CD4-positive, CD25-positive, alpha-beta regulatory T cell (primary cell): ENCODE measurements around the gene EXOC7. TPM values are rescaled to one million over a fixed set of nuclear protein-coding genes. Genes with fewer than 3 reads are reported as not detected.
"Not testable (repeated sequence)": the region's sequence is repeated elsewhere in the genome, so short reads cannot be mapped to it uniquely, and the experiment has no call there.

ENCODE experiments used
- ATAC-seq, 2 donors: fragments of 150-1000 bp; cut with Tn5 transposase; one replicate each; pipeline ENCODE4 v1.10.0; 2021; ENCODE audit warnings: low read depth in 2 of 2, moderate number of reproducible peaks in 2 of 2, moderate library complexity in 1 of 2
- DNase-seq, 3 donors: peaks; one replicate each; pipeline versions ENCODE4 v3.0.0 to v3.0.0-alpha.2; 2012 to 2022; ENCODE audit warnings: mixed read lengths in 1 of 3
- H3K27ac ChIP-seq: one replicate; pipeline ENCODE4 v1.7.0; 2013; ENCODE audit warnings: mild to moderate bottlenecking, low read length; ENCODE audit not compliant: insufficient read depth, poor library complexity, severe bottlenecking
- H3K27me3 ChIP-seq: one replicate; pipeline ENCODE4 v1.7.0; 2013; ENCODE audit warnings: low read length; ENCODE audit not compliant: control insufficient read depth, insufficient read depth
- H3K36me3 ChIP-seq: one replicate; pipeline ENCODE4 v1.7.0; 2013; ENCODE audit warnings: mild to moderate bottlenecking, low read length, moderate library complexity; ENCODE audit not compliant: control insufficient read depth, insufficient read depth
- H3K4me1 ChIP-seq: 2 replicates; pipeline ENCODE4 v1.7.0; 2013; ENCODE audit warnings: mild to moderate bottlenecking, low read length; ENCODE audit not compliant: insufficient read depth, control insufficient read depth, poor library complexity, severe bottlenecking
- H3K4me3 ChIP-seq: one replicate; pipeline ENCODE4 v1.7.0; 2013; ENCODE audit warnings: low read depth, mild to moderate bottlenecking, low read length, moderate library complexity
- H3K9me3 ChIP-seq, 2 experiments: 1 replicate in 1 of 2; 2 replicates in 1 of 2; pipeline ENCODE4 v1.7.0; 2013; ENCODE audit warnings: low read length in 2 of 2, mild to moderate bottlenecking in 1 of 2, moderate library complexity in 1 of 2; ENCODE audit not compliant: control insufficient read depth in 2 of 2
- H3K27ac Mint-ChIP-seq, 3 donors: one replicate each; pipeline ENCODE4 v1.8.0; 2020 to 2022; ENCODE audit warnings: mild to moderate bottlenecking in 3 of 3, mixed read lengths in 3 of 3, moderate library complexity in 2 of 3
- H3K27me3 Mint-ChIP-seq: one replicate; pipeline ENCODE4 v1.8.0; 2022; ENCODE audit warnings: mild to moderate bottlenecking, mixed read lengths
- H3K36me3 Mint-ChIP-seq: one replicate; pipeline ENCODE4 v1.8.0; 2020; ENCODE audit warnings: mixed read lengths
- H3K4me1 Mint-ChIP-seq, 4 donors: one replicate each; pipeline ENCODE4 v1.8.0; 2020 to 2022; ENCODE audit warnings: mixed read lengths in 4 of 4, mild to moderate bottlenecking in 1 of 4
- H3K4me3 Mint-ChIP-seq, 4 donors: one replicate each; pipeline ENCODE4 v1.8.0; 2020 to 2022; ENCODE audit warnings: mild to moderate bottlenecking in 4 of 4, mixed read lengths in 4 of 4, moderate library complexity in 3 of 4
- H3K9me3 Mint-ChIP-seq, 7 donors: one replicate each; pipeline ENCODE4 v1.8.0; 2020 to 2022; ENCODE audit warnings: mixed read lengths in 7 of 7, mild to moderate bottlenecking in 3 of 7, moderate library complexity in 2 of 7
- polyA plus RNA-seq, 4 donors: library from polyadenylated mRNA; unstranded; fragments of 300-500 nt; fragmentation: Illumina TruSeq; gene quantifications; one replicate each; pipeline ENCODE4 v1.2.3, GENCODE V29; 2021
- total RNA-seq: library from RNA; stranded (reverse); gene quantifications from one replicate; pipeline ENCODE4 v1.2.3, GENCODE V29; 2022

EXOC7 gene
- total and polyA plus RNA-seq, 5 donors from 2014 or later: 41.3 to 105 (median 46.8) TPM

- Mint-ChIP-seq H3K9me3 (no peaks in the 10 kb centered on the region), H3K4me3 (no peak overlapping the region), H3K36me3 (peaks cover 15% of the 10 kb centered on the region), H3K4me1 (peaks cover 0 to 33% (median 2%) of the 10 kb centered on the region in 4 donors), H3K27ac (peak overlapping the region in 2 of 3 donors; percentile 2 to 80), H3K27me3 (peaks cover 26% of the 10 kb centered on the region)
- ATAC-seq (no peak), DNase-seq (no peak)
- Histone ChIP-seq H3K27ac (no peak overlapping the region), H3K4me3 (no peak overlapping the region), H3K27me3 (peaks cover 2% of the 10 kb centered on the region), H3K9me3 (no peaks in the 10 kb centered on the region), H3K36me3 (peaks cover 36% of the 10 kb centered on the region), H3K4me1 (peaks cover 24% of the 10 kb centered on the region)
These were observed 22.0 kb downstream of the EXOC7 start for GRCh38 chr17:76081295-76082210.

- DNase-seq (no peak), ATAC-seq (no peak)
These were observed 22.8 kb downstream of the EXOC7 start for GRCh38 chr17:76080768-76081287.

GRCh38 chr17:76079956-76080767, 23.4 kb downstream of the EXOC7 start:
- Mint-ChIP-seq H3K27me3 (peaks cover 40% of the 10 kb centered on the region), H3K36me3 (peaks cover 11% of the 10 kb centered on the region), H3K27ac (peak overlapping the region in 2 of 3 donors; percentile 67 to 71), H3K9me3 (no peaks in the 10 kb centered on the region), H3K4me1 (peaks cover 0 to 45% (median 7%) of the 10 kb centered on the region in 4 donors), H3K4me3 (no peak overlapping the region)
- DNase-seq (no peak), ATAC-seq (no peak)
- peaks cover 10% of the 10 kb centered on the region for H3K27me3 ChIP-seq
- H3K4me1 ChIP-seq: peaks cover 38% of the 10 kb centered on the region
- peaks cover 24% of the 10 kb centered on the region for H3K36me3 ChIP-seq
- H3K4me3 ChIP-seq: no peak overlapping the region
- H3K27ac ChIP-seq: no peak overlapping the region
- no peaks in the 10 kb centered on the region for H3K9me3 ChIP-seq

More at GRCh38 chr17:76080768-76081287, 22.8 kb downstream of the EXOC7 start:
- Mint-ChIP-seq H3K4me1 (peaks cover 0 to 39% (median 4%) of the 10 kb centered on the region in 4 donors), H3K36me3 (peaks cover 14% of the 10 kb centered on the region), H3K4me3 (no peak overlapping the region), H3K27me3 (peaks cover 34% of the 10 kb centered on the region), H3K27ac (peak overlapping the region in 1 of 3 donors; percentile 59), H3K9me3 (no peaks in the 10 kb centered on the region)
- Histone ChIP-seq H3K36me3 (peaks cover 29% of the 10 kb centered on the region), H3K27me3 (peaks cover 3% of the 10 kb centered on the region), H3K4me3 (no peak overlapping the region), H3K9me3 (no peaks in the 10 kb centered on the region), H3K27ac (no peak overlapping the region), H3K4me1 (peaks cover 31% of the 10 kb centered on the region)

GRCh38 chr17:76079535-76079955, 24.0 kb downstream of the EXOC7 start:
- H3K27ac Mint-ChIP-seq: peak overlapping the region in 2 of 3 donors; percentile 67 to 71
- peaks cover 43% of the 10 kb centered on the region for H3K27me3 Mint-ChIP-seq
- peak overlapping the region in 2 of 4 donors; percentile 28 to 69 for H3K4me3 Mint-ChIP-seq
- peaks cover 8% of the 10 kb centered on the region for H3K36me3 Mint-ChIP-seq
- H3K9me3 ChIP-seq: no peaks in the 10 kb centered on the region
- H3K4me3 ChIP-seq: no peak overlapping the region
- H3K4me1 Mint-ChIP-seq: peaks cover 0 to 49% (median 11%) of the 10 kb centered on the region in 4 donors
- H3K36me3 ChIP-seq: peaks cover 17% of the 10 kb centered on the region
- no peak for DNase-seq
- peaks cover 0 to 1% (median 0%) of the 10 kb centered on the region in 7 donors for H3K9me3 Mint-ChIP-seq
- H3K27ac ChIP-seq: no peak overlapping the region
- peaks cover 44% of the 10 kb centered on the region for H3K4me1 ChIP-seq
- peaks cover 10% of the 10 kb centered on the region for H3K27me3 ChIP-seq
- ATAC-seq: no peak

GRCh38 chr17:76078860-76079534, 24.6 kb downstream of the EXOC7 start, which contains the start of gene ZACN:
Gene ZACN, plus strand, starts transcription at chr17:76079182. Its CDS starts 83 bp downstream, at chr17:76079265.
- H3K4me1 ChIP-seq: peaks cover 50% of the 10 kb centered on the region
- ATAC-seq: no peak
- Mint-ChIP-seq H3K27me3 (peaks cover 42% of the 10 kb centered on the region), H3K27ac (peak within 1 kb of the TSS in 2 of 3 donors; percentile 67 to 71), H3K9me3 (peaks cover 0 to 1% (median 0%) of the 10 kb centered on the region in 7 donors), H3K36me3 (peaks cover 3% of the 10 kb centered on the region), H3K4me3 (peak within 1 kb of the TSS in 2 of 4 donors; percentile 28 to 69), H3K4me1 (peaks cover 0 to 50% (median 11%) of the 10 kb centered on the region in 4 donors)
- no peak for DNase-seq
- no peaks in the 10 kb centered on the region for H3K9me3 ChIP-seq
- H3K27me3 ChIP-seq: peaks cover 10% of the 10 kb centered on the region
- H3K4me3 ChIP-seq: no peak within 1 kb of the TSS
- no peak within 1 kb of the TSS for H3K27ac ChIP-seq
- peaks cover 12% of the 10 kb centered on the region for H3K36me3 ChIP-seq

- not testable (repeated sequence) for ATAC-seq, H3K9me3 Mint-ChIP-seq, H3K9me3 ChIP-seq, H3K4me3 ChIP-seq, H3K36me3 Mint-ChIP-seq, H3K36me3 ChIP-seq, H3K27ac ChIP-seq, DNase-seq
- Histone ChIP-seq H3K4me1 (peaks cover 50% of the 10 kb centered on the region), H3K27me3 (peaks cover 13% of the 10 kb centered on the region)
- Mint-ChIP-seq H3K4me3 (peak overlapping the region in 1 of 4 donors; percentile 40), H3K4me1 (peaks cover 0 to 54% (median 11%) of the 10 kb centered on the region in 4 donors), H3K27ac (peak overlapping the region in 1 of 3 donors; percentile 52), H3K27me3 (peaks cover 47% of the 10 kb centered on the region)
These were observed 25.2 kb downstream of the EXOC7 start for GRCh38 chr17:76078370-76078769.
